ENCODE data around the gene CAMK1D. TPM values are rescaled to one million over a fixed set of nuclear protein-coding genes. Genes with fewer than 3 reads are reported as not detected.

CAMK1D gene
- polyA plus RNA-seq, 1 experiment = 8.2 TPM

DNA sequence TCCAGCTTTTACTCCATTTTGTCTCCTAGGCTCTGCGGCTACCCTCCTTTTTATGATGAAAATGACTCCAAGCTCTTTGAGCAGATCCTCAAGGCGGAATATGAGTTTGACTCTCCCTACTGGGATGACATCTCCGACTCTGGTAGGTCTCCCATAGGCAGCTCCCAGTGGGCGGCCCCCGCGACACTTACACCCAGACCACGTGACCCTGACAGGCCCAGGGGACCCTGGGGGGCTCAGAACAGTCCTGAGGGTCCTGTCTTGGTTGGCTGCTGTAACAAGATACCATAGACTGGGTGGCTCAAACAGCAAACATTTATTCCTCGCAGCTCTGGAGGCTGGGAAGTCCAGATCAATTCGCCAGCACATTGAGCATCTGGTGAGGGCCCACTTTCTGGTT lies 464.8 kb downstream of the CAMK1D start:
- H3K4me3 ChIP-seq (ENCODE audit: low read depth, low read length) = no peak overlapping the region
- POLR2A ChIA-PET = no interaction called here
- H3K27ac ChIP-seq (ENCODE audit: low read depth, low read length) = no peak overlapping the region
- no peak for DNase-seq (ENCODE audit: low read depth, low spot score)
- CTCF ChIA-PET = no interaction called here
- peaks cover 2% of the 10 kb centered on the region for H3K27me3 ChIP-seq (ENCODE audit: control insufficient read depth, insufficient read depth, low read length)
- H3K9me3 ChIP-seq (ENCODE audit: control insufficient read depth, insufficient read depth, low read length) = peaks cover 5% of the 10 kb centered on the region
- TF ChIP-seq, protein P1, sequence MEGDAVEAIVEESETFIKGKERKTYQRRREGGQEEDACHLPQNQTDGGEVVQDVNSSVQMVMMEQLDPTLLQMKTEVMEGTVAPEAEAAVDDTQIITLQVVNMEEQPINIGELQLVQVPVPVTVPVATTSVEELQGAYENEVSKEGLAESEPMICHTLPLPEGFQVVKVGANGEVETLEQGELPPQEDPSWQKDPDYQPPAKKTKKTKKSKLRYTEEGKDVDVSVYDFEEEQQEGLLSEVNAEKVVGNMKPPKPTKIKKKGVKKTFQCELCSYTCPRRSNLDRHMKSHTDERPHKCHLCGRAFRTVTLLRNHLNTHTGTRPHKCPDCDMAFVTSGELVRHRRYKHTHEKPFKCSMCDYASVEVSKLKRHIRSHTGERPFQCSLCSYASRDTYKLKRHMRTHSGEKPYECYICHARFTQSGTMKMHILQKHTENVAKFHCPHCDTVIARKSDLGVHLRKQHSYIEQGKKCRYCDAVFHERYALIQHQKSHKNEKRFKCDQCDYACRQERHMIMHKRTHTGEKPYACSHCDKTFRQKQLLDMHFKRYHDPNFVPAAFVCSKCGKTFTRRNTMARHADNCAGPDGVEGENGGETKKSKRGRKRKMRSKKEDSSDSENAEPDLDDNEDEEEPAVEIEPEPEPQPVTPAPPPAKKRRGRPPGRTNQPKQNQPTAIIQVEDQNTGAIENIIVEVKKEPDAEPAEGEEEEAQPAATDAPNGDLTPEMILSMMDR (IDR thresholded peaks at IDR 0.05; ENCODE audit: low read depth, low read length) = no peak

DNA sequence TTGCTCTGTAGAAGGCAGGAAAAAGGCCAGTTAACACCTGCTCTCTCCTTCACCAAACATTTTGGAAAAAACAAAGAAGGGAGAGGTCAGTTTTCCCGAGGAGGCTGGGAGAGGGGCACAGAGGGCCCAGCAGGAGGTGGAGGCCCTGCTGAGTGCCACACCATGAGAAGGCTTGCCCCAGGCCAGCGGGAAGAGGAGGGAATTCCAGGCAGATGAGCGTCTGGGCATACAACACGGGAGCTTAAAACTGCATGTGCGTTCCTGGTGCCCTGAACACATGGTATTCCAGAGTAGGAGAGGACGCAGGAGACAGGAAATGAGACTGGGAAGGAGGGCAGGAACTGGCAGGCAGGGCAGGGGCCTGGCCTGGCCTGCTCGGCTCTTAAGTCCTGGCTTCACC lies 469.7 kb downstream of the CAMK1D start:
- CTCF ChIA-PET = interaction anchor here (1.0 kb wide), 1 partner anchor 9 kb away, joined by 3 read pairs; no protein-coding TSS in a partner anchor

GRCh38 chr10:12819656-12820055 lies 470.3 kb downstream of the CAMK1D start:
- no peak overlapping the region for H3K27ac ChIP-seq (ENCODE audit: low read depth, low read length)
- ChIA-PET CTCF (interaction anchor here (1.0 kb wide), 1 partner anchor 9 kb away, joined by 3 read pairs; no protein-coding TSS in a partner anchor), POLR2A (no interaction called here)
- TF ChIP-seq, protein P1 (IDR thresholded peaks at IDR 0.05; ENCODE audit: low read depth, low read length) = no peak
- H3K27me3 ChIP-seq (ENCODE audit: control insufficient read depth, insufficient read depth, low read length) = peaks cover 2% of the 10 kb centered on the region
- no peak overlapping the region for H3K4me3 ChIP-seq (ENCODE audit: low read depth, low read length)
- no peak for DNase-seq (ENCODE audit: low read depth, low spot score)
- H3K9me3 ChIP-seq (ENCODE audit: control insufficient read depth, insufficient read depth, low read length) = no peaks in the 10 kb centered on the region; the same call in none of the 2 replicates

More for the DNA sequence above, 469.7 kb downstream of the CAMK1D start:
- Histone ChIP-seq H3K27me3 (ENCODE audit: control insufficient read depth, insufficient read depth, low read length) (peaks cover 2% of the 10 kb centered on the region), H3K9me3 (ENCODE audit: control insufficient read depth, insufficient read depth, low read length) (peaks cover 4% of the 10 kb centered on the region), H3K27ac (ENCODE audit: low read depth, low read length) (no peak overlapping the region), H3K4me3 (ENCODE audit: low read depth, low read length) (no peak overlapping the region)
- TF ChIP-seq, protein P1 (IDR thresholded peaks at IDR 0.05; ENCODE audit: low read depth, low read length) = no peak
- no peak for DNase-seq (ENCODE audit: low read depth, low spot score)
- POLR2A ChIA-PET = interaction anchor here (0.6 kb wide), 1 partner anchor 15 kb away, joined by 3 read pairs; no protein-coding TSS in a partner anchor

GRCh38 chr10:12822126-12822892 lies 473.0 kb downstream of the CAMK1D start:
- DNase-seq (ENCODE audit: low read depth, low spot score) = no peak
- CTCF ChIA-PET = interaction anchor here (1.1 to 1.3 kb wide), 2 partner anchors 25 to 79 kb away, joined by 3 read pairs; no protein-coding TSS in a partner anchor
- POLR2A ChIA-PET = no interaction called here

GRCh38 chr10:12822893-12823170 lies 473.5 kb downstream of the CAMK1D start:
- TF ChIP-seq, protein P1 (IDR thresholded peaks at IDR 0.05; ENCODE audit: low read depth, low read length) = no peak
- H3K27me3 ChIP-seq (ENCODE audit: control insufficient read depth, insufficient read depth, low read length) = peaks cover 2% of the 10 kb centered on the region
- H3K9me3 ChIP-seq (ENCODE audit: control insufficient read depth, insufficient read depth, low read length) = no peaks in the 10 kb centered on the region; the same call in 1 of the 2 replicates
- no peak overlapping the region for H3K4me3 ChIP-seq (ENCODE audit: low read depth, low read length)
- POLR2A ChIA-PET = no interaction called here
- CTCF ChIA-PET = interaction anchor here (0.6 to 1.3 kb wide), 4 partner anchors 24 to 287 kb away, joined by 3 read pairs; no protein-coding TSS in a partner anchor
- H3K27ac ChIP-seq (ENCODE audit: low read depth, low read length) = no peak overlapping the region
- DNase-seq (ENCODE audit: low read depth, low spot score) = no peak

More at GRCh38 chr10:12822126-12822892, 473.0 kb downstream of the CAMK1D start:
- Histone ChIP-seq H3K27me3 (ENCODE audit: control insufficient read depth, insufficient read depth, low read length) (peaks cover 2% of the 10 kb centered on the region), H3K9me3 (ENCODE audit: control insufficient read depth, insufficient read depth, low read length) (no peaks in the 10 kb centered on the region; the same call in 1 of the 2 replicates), H3K4me3 (ENCODE audit: low read depth, low read length) (no peak overlapping the region), H3K27ac (ENCODE audit: low read depth, low read length) (no peak overlapping the region)
- TF ChIP-seq, protein P1 (IDR thresholded peaks at IDR 0.05; ENCODE audit: low read depth, low read length) = no peak

Data from AG04450 (cell line).